ENCODE data around the gene ST6GALNAC3. TPM values are rescaled to one million over a fixed set of nuclear protein-coding genes. Genes with fewer than 3 reads are reported as not detected.

Gene ST6GALNAC3
- total and polyA plus RNA-seq, 3 donors from 2014 or later, result 0.46 to 0.87 (median 0.74) TPM

- Histone ChIP-seq H3K9me3 (no peaks in the 10 kb centered on the region), H3K27me3 (no peaks in the 10 kb centered on the region), H3K4me1 (no peaks in the 10 kb centered on the region), H3K36me3 (ENCODE audit: low read depth, missing control alignments) (no peaks in the 10 kb centered on the region), H3K4me3 (no peak overlapping the region), H3K27ac (no peak overlapping the region)
- intact Hi-C loops (cut with DNase I; ENCODE audit: low total_unique reads), result no loop called here
- TF ChIP-seq POLR2A (IDR thresholded peaks at IDR 0.05) (no peak), CTCF (IDR thresholded peaks at IDR 0.05) (no peak)
- DNase-seq, result no peak
- 90 to 100% methylated on average over 1 of the region's 1 CpG for WGBS, 2 donors
Measured at GRCh38 chr1:76591461-76591860, 516.9 kb downstream of the ST6GALNAC3 start.

GRCh38 chr1:76591963-76592362 lies 517.4 kb downstream of the ST6GALNAC3 start:
- 88 to 93% methylated on average over 2 of the region's 2 CpGs for WGBS, 2 donors
- no peaks in the 10 kb centered on the region for H3K36me3 ChIP-seq (ENCODE audit: low read depth, missing control alignments)
- H3K4me1 ChIP-seq, result no peaks in the 10 kb centered on the region
- H3K27me3 ChIP-seq, result no peaks in the 10 kb centered on the region
- no peak overlapping the region for H3K27ac ChIP-seq
- no peaks in the 10 kb centered on the region for H3K9me3 ChIP-seq
- intact Hi-C loops (cut with DNase I; ENCODE audit: low total_unique reads), result no loop called here
- DNase-seq, result no peak
- TF ChIP-seq POLR2A (IDR thresholded peaks at IDR 0.05), result no peak
- no peak for TF ChIP-seq CTCF (IDR thresholded peaks at IDR 0.05)
- H3K4me3 ChIP-seq, result no peak overlapping the region

- H3K27me3 ChIP-seq, result no peaks in the 10 kb centered on the region
- no peak for DNase-seq
- no peak overlapping the region for H3K27ac ChIP-seq
- H3K4me1 ChIP-seq, result no peaks in the 10 kb centered on the region
- no peak overlapping the region for H3K4me3 ChIP-seq
- TF ChIP-seq CTCF (IDR thresholded peaks at IDR 0.05) (no peak), POLR2A (IDR thresholded peaks at IDR 0.05) (no peak)
- H3K36me3 ChIP-seq (ENCODE audit: low read depth, missing control alignments), result no peaks in the 10 kb centered on the region
- intact Hi-C loops (cut with DNase I; ENCODE audit: low total_unique reads), result no loop called here
- H3K9me3 ChIP-seq, result no peaks in the 10 kb centered on the region
Measured at GRCh38 chr1:76593141-76593540, 518.6 kb downstream of the ST6GALNAC3 start.

- TF ChIP-seq POLR2A (IDR thresholded peaks at IDR 0.05), result no peak
- TF ChIP-seq CTCF (IDR thresholded peaks at IDR 0.05), result no peak
- Histone ChIP-seq H3K27me3 (no peaks in the 10 kb centered on the region), H3K36me3 (ENCODE audit: low read depth, missing control alignments) (no peaks in the 10 kb centered on the region), H3K4me1 (no peaks in the 10 kb centered on the region), H3K27ac (no peak overlapping the region), H3K9me3 (no peaks in the 10 kb centered on the region), H3K4me3 (no peak overlapping the region)
- WGBS, 2 donors, result 81 to 91% methylated on average over 3 of the region's 3 CpGs
- DNase-seq, result no peak
- intact Hi-C loops (cut with DNase I; ENCODE audit: low total_unique reads), result no loop called here
Measured at GRCh38 chr1:76593618-76594017, 519.1 kb downstream of the ST6GALNAC3 start.

GRCh38 chr1:76595024-76595423 lies 520.5 kb downstream of the ST6GALNAC3 start:
- Histone ChIP-seq H3K9me3 (no peaks in the 10 kb centered on the region), H3K4me1 (no peaks in the 10 kb centered on the region), H3K27me3 (no peaks in the 10 kb centered on the region), H3K4me3 (no peak overlapping the region), H3K36me3 (ENCODE audit: low read depth, missing control alignments) (no peaks in the 10 kb centered on the region), H3K27ac (no peak overlapping the region)
- TF ChIP-seq POLR2A (IDR thresholded peaks at IDR 0.05) (no peak), CTCF (IDR thresholded peaks at IDR 0.05) (no peak)
- DNase-seq, result no peak
- intact Hi-C loops (cut with DNase I; ENCODE audit: low total_unique reads), result no loop called here
- 86 to 87% methylated on average over 4 of the region's 4 CpGs for WGBS, 2 donors

Measured in testis (tissue), 3 donors.